Mammary epithelial cell (primary cell): ENCODE results near the gene VPS37C.

ENCODE experiments used
- EZH2 ChIP-seq: IDR thresholded peaks from 2 replicates; pipeline ENCODE4 v1.6.1; 2012; ENCODE audit warnings: low read length, inconsistent platforms, borderline replicate concordance
- TF ChIP-seq, protein P1 (sequence below), 2 donors: IDR thresholded peaks in 1 of 2; conservative IDR thresholded peaks in 1 of 2; 2 replicates each; pipeline ENCODE4 v1.5.1; 2011 to 2012; ENCODE audit warnings: inconsistent platforms in 2 of 2, low read length in 2 of 2, mild to moderate bottlenecking in 2 of 2, control low read depth in 1 of 2, low read depth in 1 of 2; ENCODE audit not compliant: insufficient read depth in 1 of 2; ENCODE audit errors: extremely low read depth in 1 of 2

DNA sequence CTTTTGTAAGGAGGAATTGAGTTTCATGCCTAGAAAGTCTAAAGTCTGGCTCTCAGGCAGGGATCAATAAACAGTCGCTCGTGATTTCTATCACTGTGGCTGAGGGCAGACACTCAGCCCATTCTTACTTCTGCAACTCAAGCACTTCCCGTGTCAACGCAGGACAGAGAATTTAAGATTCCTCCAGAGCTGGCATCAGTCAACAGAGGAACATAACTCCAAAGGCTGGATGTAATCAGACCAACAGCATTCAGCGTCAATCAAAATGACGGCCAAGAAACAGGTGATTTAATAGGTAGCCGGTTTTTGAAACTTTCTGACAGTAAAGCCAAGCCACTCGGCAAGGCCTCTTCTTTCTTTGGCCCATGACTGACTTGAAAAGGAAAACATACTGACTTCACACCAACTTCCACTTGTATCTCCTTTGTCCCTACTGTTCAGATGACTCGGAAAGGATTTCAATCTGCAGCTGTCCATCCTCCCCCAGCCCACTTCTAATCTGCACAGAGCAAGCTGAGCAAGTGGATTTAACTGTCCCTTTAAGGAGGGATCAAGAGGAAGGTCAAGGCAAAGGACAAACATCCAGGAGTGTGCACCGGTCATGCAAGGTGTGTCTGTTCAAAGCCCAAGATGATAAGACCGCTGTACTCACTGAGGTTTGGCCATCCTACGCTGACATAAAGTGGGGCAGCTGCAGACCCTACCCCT, 9.5 kb downstream of the VPS37C start:
- TF ChIP-seq, protein P1, sequence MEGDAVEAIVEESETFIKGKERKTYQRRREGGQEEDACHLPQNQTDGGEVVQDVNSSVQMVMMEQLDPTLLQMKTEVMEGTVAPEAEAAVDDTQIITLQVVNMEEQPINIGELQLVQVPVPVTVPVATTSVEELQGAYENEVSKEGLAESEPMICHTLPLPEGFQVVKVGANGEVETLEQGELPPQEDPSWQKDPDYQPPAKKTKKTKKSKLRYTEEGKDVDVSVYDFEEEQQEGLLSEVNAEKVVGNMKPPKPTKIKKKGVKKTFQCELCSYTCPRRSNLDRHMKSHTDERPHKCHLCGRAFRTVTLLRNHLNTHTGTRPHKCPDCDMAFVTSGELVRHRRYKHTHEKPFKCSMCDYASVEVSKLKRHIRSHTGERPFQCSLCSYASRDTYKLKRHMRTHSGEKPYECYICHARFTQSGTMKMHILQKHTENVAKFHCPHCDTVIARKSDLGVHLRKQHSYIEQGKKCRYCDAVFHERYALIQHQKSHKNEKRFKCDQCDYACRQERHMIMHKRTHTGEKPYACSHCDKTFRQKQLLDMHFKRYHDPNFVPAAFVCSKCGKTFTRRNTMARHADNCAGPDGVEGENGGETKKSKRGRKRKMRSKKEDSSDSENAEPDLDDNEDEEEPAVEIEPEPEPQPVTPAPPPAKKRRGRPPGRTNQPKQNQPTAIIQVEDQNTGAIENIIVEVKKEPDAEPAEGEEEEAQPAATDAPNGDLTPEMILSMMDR (conservative IDR thresholded peaks at IDR 0.05 in 1 of 2, IDR thresholded peaks at IDR 0.05 in 1 of 2; ENCODE audit: extremely low read depth in 1 of 2, insufficient read depth in 1 of 2, low read depth in 1 of 2, low read length in 2 of 2): no peak
- no peak for TF ChIP-seq EZH2
